Keratinocyte (primary cell): Measurements from ENCODE around the gene MYH4.

Source experiments
- EZH2 ChIP-seq: IDR thresholded peaks from one replicate; pipeline ENCODE4 v1.6.1; 2012; ENCODE audit warnings: inconsistent platforms, mild to moderate bottlenecking, low read length, moderate library complexity
- TF ChIP-seq, protein P1 (sequence below), 3 experiments: IDR thresholded peaks in 1 of 3; conservative IDR thresholded peaks in 1 of 3; optimal IDR thresholded peaks in 1 of 3; 2 replicates in 2 of 3; 3 replicates in 1 of 3; pipeline versions ENCODE3 to v1.5.1; 2011; ENCODE audit warnings: low read length in 3 of 3, mild to moderate bottlenecking in 3 of 3, moderate library complexity in 2 of 3, control low read depth in 1 of 3, inconsistent platforms in 1 of 3; ENCODE audit not compliant: insufficient read depth in 2 of 3; ENCODE audit errors: extremely low read depth in 1 of 3

DNA sequence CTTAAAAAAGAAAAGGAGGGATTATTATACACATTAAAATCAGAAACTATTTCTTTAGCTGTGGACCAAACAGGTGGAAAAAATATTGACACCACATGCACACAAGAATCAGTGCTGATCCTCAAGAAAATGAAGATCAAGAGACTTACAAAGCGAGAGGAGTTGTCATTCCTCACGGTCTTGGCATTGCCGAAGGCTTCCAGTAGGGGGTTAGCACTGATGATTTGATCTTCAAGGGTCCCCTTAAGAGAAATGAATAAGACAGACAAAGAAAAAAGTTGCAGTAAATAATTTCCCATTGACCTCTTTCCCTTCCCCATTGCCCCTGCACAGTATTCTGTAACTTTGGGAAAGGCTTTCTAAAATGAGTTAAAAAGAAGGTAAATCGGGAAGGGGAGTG is 6.0 kb downstream of the MYH4 start:
- TF ChIP-seq EZH2, result no peak
- TF ChIP-seq, protein P1, sequence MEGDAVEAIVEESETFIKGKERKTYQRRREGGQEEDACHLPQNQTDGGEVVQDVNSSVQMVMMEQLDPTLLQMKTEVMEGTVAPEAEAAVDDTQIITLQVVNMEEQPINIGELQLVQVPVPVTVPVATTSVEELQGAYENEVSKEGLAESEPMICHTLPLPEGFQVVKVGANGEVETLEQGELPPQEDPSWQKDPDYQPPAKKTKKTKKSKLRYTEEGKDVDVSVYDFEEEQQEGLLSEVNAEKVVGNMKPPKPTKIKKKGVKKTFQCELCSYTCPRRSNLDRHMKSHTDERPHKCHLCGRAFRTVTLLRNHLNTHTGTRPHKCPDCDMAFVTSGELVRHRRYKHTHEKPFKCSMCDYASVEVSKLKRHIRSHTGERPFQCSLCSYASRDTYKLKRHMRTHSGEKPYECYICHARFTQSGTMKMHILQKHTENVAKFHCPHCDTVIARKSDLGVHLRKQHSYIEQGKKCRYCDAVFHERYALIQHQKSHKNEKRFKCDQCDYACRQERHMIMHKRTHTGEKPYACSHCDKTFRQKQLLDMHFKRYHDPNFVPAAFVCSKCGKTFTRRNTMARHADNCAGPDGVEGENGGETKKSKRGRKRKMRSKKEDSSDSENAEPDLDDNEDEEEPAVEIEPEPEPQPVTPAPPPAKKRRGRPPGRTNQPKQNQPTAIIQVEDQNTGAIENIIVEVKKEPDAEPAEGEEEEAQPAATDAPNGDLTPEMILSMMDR (optimal IDR thresholded peaks at IDR 0.05 in 1 of 3, IDR thresholded peaks at IDR 0.05 in 1 of 3, conservative IDR thresholded peaks at IDR 0.05 in 1 of 3; ENCODE audit: extremely low read depth in 1 of 3, insufficient read depth in 2 of 3, low read length in 3 of 3), result no peak
